H7 (cell line): ENCODE results near the gene EIF4E2. TPM values are rescaled to one million over a fixed set of nuclear protein-coding genes. Genes with fewer than 3 reads are reported as not detected.
A peak's percentile ranks its signal among the peaks of the same experiment; 100 is the strongest.

Experiments used
- DNase-seq: peaks from one replicate; pipeline ENCODE4 v3.0.0; 2012
- H3K27me3 ChIP-seq: 2 replicates; pipeline ENCODE4 v1.6.0; 2011; ENCODE audit warnings: mild to moderate bottlenecking, low read length; ENCODE audit not compliant: control insufficient read depth, insufficient read depth
- H3K36me3 ChIP-seq: replicated peaks from 2 replicates; pipeline ENCODE4 v1.5.1; 2011; ENCODE audit warnings: low read length; ENCODE audit not compliant: control insufficient read depth, insufficient read depth
- H3K4me3 ChIP-seq: 2 replicates; pipeline ENCODE4 v1.5.1; 2011; ENCODE audit warnings: low read depth, mild to moderate bottlenecking, control low read depth, low read length, moderate library complexity; ENCODE audit not compliant: insufficient read depth
- total RNA-seq: library from RNA; depleted of rRNA; stranded (reverse); fragments of >200 nt; shearing (Covaris generic); gene quantifications from 2 replicates; pipeline ENCODE4 v1.2.3, GENCODE V29; 2014

EIF4E2 gene
- total RNA-seq, 1 experiment from 2014 or later, result 64.6 TPM

DNA sequence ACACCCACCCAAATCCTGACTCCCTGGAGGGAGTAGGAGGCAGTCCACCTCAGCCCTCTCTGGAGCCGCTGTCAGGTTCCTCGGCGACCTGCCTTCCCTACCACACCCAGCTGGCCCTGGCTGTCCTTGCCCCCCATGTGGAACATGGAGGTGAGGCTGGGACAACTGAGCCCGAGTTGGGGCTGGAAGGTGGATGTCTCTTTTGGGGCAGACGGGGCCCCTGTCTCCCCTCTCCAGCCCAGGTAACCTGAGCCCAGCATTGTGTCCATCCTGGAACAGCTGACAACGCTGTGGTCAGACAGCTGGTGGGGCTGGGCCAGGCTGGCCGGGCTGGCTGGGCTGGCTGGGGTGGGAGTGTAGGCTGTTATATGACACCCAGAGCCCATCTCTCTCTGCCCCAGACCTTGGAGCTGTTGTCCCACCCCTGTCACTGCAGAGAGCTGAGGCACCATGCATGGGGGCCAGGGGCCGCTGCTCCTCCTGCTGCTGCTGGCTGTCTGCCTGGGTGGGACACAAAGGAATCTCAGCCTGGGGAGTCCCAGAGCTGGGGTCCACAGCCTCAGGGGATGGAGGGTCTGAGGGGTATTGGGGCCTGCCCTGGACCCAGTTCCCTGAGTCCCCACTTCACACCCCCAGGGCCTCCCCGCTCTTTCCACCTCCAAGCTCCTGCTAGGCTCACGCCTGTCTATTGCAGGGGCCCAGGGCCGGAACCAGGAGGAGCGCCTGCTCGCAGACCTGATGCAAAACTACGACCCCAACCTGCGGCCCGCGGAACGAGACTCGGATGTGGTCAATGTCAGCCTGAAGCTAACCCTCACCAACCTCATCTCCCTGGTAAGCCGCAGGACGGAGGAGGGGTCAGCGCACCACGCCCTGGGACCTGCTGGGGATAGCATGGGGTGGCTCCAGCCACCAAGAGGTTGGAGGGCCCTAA is 10.9 kb upstream of the EIF4E2 start, which contains the start of gene CHRNG:
Gene CHRNG, plus strand, starts transcription at position 395 of the 934 bp plus-strand sequence. Its CDS starts 56 bp downstream, at position 451.
- Histone ChIP-seq H3K27me3 (no peaks in the 10 kb centered on the region), H3K36me3 (no peaks in the 10 kb centered on the region), H3K4me3 (no peak within 1 kb of the TSS)
- DNase-seq, result peak; percentile 75

DNA sequence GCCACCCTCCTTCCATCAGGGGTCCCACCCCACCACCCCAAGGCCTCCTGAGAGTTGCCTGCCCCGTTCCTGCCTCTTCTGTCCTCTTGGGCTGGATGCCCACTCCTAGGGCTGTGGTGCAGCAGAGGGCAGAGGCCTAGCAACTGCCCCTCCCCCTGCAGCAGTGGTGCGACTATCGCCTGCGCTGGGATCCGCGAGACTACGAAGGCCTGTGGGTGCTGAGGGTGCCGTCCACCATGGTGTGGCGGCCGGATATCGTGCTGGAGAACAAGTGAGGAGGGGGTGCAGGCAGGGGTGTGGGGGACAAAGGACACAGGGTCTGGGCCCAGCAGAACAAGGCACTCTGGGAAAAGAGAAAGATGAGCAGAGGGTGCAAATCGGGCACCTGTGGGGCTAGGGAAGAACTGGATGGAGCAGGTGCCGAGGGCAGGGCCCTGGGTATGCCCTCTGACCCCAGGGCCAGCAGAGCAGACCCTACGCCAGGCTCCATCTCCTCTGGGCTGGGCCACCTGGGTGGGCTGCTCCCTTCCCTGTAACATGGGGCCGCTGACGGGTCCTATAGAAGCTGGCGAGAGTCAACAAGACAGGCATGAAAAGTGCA is 9.9 kb upstream of the EIF4E2 start:
- H3K27me3 ChIP-seq, result no peaks in the 10 kb centered on the region

DNA sequence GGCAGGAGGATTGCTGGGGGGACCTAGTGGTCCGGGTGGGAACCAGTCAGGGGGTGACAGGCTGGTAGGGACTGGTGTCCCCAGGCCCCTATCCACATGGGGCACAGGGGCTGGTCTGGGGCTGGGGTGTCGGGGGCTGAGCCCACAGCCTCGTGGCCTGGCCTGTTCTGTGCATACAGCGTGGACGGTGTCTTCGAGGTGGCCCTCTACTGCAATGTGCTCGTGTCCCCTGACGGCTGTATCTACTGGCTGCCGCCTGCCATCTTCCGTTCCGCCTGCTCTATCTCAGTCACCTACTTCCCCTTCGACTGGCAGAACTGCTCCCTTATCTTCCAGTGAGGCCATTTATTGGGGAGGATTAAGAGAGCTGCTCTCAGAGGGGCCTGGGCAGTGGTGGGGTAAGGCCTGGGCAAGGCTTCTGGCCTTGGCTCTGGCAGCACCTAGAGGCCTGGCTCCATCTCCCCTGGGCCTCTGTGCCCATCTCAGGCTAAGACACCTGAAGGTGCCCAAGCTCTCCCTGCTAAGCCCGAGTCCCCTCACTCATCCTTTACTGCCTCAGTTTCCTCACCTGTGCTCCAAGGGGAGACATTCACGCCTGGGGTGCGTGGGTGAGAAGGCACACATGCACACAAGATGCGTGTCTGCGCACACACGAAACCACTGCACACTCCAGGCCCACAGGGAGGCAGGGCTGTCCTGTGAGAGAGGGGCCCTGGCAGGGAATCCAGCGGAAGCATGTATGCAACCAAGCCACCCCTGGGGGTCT is 9.1 kb upstream of the EIF4E2 start:
- Histone ChIP-seq H3K36me3 (no peaks in the 10 kb centered on the region), H3K4me3 (no peak overlapping the region), H3K27me3 (no peaks in the 10 kb centered on the region)
- peak; percentile 61 for DNase-seq

More for the DNA sequence above, 9.9 kb upstream of the EIF4E2 start:
- peak; percentile 60 for DNase-seq
- Histone ChIP-seq H3K36me3 (no peaks in the 10 kb centered on the region), H3K4me3 (no peak overlapping the region)

DNA sequence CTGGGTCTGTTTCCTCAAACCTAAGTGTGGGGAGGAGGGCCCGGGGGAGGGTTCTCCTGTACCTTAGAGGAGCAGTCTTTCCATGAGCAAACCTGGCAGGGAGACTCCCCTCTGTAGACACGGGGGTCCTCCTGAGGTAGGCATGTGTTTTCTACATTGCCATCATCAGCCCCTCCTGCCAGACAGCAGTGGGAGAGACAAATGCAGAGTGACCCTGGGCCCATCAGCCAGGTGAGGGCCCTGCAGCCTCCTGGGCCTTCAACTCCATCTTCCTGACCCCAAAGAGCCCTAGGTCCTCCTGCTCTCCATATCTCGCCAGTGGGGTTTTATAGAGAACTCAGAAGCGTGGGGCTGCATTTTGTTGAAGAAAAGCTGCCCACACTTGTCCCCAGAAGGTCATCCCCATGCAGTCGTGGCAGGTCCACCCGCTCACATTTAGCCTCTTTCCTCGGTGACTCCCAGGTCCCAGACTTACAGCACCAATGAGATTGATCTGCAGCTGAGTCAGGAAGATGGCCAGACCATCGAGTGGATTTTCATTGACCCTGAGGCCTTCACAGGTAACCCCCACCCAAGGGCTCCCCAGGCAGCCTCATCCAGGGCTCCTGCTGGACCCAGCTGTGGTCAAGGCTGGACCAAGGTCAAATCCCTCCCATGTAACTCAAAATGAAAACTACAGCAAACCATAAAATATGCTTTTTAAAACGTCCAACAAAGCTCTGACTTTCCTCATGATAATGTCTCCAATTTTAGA is 8.4 kb upstream of the EIF4E2 start:
- Histone ChIP-seq H3K4me3 (no peak overlapping the region), H3K36me3 (no peaks in the 10 kb centered on the region), H3K27me3 (no peaks in the 10 kb centered on the region)
- no peak for DNase-seq

DNA sequence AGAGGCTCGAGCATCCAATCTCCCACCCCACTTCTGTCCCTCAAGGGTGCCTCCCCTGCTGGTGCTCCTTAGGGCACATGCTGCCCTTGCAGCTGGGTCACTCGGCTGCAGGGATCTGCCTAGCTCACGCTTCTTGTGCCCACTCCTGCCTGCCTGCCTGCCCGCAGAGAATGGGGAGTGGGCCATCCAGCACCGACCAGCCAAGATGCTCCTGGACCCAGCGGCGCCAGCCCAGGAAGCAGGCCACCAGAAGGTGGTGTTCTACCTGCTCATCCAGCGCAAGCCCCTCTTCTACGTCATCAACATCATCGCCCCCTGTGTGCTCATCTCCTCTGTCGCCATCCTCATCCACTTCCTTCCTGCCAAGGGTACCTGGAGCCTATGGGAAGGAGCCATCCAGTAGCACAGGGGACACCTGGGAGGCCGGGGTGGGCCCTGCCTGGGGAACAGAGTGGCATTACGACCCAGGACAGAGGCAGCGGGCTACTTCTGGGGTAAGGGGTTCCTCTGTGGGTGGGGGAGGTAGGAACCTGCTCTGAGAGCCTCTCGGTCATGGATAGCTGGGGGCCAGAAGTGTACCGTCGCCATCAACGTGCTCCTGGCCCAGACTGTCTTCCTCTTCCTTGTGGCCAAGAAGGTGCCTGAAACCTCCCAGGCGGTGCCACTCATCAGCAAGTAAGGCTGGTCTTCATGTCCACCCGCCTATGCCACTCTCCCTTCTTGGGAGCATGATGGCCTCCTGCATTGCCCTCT is 7.6 kb upstream of the EIF4E2 start:
- Histone ChIP-seq H3K36me3 (no peaks in the 10 kb centered on the region; the same call in 1 of the 2 replicates), H3K4me3 (no peak overlapping the region), H3K27me3 (no peaks in the 10 kb centered on the region)
- DNase-seq, result peak; percentile 47

DNA sequence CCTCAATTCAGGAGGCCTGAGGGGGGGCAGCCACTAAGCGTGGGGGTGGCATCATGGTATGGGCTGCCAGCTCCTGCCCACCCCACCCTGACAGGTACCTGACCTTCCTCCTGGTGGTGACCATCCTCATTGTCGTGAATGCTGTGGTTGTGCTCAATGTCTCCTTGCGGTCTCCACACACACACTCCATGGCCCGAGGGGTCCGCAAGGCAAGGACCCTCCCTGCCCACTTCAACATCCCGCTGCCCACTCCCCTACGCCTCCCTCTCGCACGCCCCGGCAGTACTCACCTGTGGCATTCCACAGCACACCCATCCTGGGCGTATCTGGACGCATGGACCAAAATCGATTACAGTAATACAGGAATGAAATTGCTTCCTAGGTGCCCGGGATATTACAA is 7.0 kb upstream of the EIF4E2 start:
- no peaks in the 10 kb centered on the region for H3K27me3 ChIP-seq
- DNase-seq, result no peak
- H3K4me3 ChIP-seq, result no peak overlapping the region
- no peaks in the 10 kb centered on the region; the same call in 1 of the 2 replicates for H3K36me3 ChIP-seq

DNA sequence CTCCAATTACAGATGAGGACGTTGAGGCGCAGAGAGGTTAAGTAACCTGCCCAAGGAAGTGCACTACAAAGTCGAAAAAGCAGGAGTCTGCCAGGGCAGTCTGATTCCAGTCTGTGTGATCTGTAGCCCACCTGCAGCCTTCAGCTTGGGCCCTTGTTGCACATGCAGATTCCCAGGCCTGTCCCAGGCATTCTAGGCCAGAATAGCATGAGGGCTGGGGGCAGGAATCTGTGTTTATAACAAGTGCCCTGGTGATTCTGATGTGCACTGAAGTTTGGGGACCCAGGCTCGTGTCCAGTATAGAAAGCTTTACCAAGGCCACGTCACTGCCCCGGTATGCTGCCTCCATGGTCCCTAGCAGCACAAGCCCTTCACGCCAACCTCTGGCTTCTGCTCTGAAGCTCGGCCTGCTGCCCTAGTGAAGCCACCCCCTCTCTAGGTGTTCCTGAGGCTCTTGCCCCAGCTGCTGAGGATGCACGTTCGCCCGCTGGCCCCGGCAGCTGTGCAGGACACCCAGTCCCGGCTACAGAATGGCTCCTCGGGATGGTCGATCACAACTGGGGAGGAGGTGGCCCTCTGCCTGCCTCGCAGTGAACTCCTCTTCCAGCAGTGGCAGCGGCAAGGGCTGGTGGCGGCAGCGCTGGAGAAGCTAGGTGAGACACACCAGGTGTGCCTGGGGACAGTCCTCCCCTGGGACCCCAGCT is 6.4 kb upstream of the EIF4E2 start:
- Histone ChIP-seq H3K27me3 (no peaks in the 10 kb centered on the region), H3K36me3 (no peaks in the 10 kb centered on the region; the same call in 1 of the 2 replicates), H3K4me3 (no peak overlapping the region)
- peak; percentile 53 for DNase-seq

DNA sequence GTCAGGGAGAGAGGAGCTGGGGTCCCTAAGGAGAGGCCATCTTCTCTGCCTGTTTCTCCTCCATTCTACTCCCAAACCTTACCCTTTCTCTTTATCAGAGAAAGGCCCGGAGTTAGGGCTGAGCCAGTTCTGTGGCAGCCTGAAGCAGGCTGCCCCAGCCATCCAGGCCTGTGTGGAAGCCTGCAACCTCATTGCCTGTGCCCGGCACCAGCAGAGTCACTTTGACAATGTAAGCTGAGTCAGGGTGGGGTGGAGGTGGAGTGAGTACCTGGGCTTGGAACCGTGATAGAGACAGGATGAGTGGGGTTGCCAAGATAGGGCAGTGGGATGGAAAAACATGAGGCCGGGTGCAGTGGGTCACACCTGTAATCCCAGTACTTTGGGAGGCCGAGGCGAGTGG is 5.8 kb upstream of the EIF4E2 start:
- no peaks in the 10 kb centered on the region; the same call in 1 of the 2 replicates for H3K36me3 ChIP-seq
- no peaks in the 10 kb centered on the region for H3K27me3 ChIP-seq
- H3K4me3 ChIP-seq, result no peak overlapping the region

DNA sequence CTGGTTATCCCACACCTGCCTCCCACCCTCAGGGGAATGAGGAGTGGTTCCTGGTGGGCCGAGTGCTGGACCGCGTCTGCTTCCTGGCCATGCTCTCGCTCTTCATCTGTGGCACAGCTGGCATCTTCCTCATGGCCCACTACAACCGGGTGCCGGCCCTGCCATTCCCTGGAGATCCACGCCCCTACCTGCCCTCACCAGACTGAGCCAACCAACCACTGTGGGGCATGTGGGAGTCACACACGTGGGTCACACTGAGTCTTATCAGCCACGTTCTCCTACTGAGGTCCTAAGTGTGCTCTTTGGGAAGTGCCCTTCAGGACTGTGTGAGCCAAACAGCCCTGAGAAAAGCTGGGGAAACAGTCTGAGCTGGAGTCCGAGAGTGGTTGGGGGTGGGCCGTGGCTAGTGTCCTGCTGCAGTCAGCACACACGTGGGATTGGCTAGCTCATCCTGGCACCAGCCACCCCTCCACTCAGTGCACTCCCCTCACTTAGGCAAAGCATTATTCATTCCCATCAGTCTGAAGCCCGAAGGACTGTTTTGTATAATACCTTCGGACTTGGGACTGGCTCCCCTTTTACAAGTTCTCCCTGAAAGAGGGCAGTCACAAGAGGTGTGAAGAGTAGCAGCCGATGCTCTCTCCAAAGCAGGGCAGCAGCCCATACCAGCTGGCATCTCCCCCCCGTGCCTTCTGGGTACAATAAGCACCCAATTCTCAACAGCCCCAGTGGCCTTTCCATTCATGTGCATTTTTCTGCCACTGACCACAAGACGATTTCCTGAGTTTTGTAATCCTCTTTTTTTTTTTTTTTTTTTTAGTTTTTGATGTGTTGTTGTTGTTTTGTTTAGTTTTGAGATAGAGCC is 4.7 kb upstream of the EIF4E2 start:
- DNase-seq, result no peak
- Histone ChIP-seq H3K27me3 (no peaks in the 10 kb centered on the region), H3K4me3 (no peak overlapping the region), H3K36me3 (no peaks in the 10 kb centered on the region; the same call in 1 of the 2 replicates)

More for the DNA sequence above, 5.8 kb upstream of the EIF4E2 start:
- no peak for DNase-seq

DNA sequence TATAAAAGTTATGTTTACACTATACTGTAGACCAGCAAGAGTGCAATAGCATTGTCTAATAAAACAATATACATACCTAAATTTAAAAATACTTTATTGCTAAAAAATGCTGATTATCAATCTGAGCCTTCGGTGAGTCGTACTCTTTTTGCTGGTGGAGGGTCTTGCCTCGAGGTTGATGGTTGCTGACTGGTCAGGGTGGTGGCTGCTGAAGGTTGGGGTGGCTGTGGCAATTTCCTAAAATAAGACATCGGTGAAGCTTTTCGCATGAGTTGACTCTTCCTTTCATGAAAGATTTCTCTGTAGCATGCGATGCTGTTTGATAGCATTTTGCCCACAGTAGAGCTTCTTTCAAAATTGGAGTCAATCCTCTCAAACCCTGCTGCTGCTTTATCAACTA is 2.5 kb upstream of the EIF4E2 start:
- H3K27me3 ChIP-seq, result no peaks in the 10 kb centered on the region
- no peak overlapping the region for H3K4me3 ChIP-seq
- no peak for DNase-seq
- no peaks in the 10 kb centered on the region; the same call in 1 of the 2 replicates for H3K36me3 ChIP-seq

DNA sequence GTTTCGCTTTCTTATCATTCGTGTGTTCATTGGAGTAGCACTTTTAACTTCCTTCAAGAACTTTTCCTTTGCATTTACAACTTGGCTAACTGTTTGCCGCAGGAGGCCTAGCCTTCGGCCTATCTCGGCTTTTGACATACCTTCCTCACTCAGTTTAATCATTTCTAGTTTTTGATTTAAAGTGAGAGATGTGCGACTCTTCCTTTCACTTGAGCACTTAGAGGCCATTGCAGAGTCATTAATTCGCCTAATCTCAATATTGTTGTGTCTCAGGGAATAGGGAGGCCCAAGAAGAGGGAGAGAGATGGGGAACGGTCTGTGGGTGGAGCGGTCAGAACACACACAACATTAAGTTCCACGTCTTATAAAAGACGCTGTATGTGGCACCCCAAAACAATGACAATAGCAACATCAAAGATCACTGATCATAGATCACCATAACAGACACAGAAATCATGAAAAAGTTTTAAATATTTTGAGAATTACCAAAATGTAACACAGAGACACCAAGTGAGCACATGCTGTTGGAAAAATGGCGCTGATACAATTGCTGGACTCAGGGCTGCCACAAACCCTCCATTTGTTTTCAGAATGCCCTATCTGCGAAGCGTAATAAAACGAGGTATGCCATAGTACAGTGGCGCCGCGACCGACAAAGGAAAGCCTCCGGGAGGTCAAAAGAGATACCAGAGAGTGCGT is 685 bp upstream of the EIF4E2 start:
- H3K36me3 ChIP-seq, result no peaks in the 10 kb centered on the region; the same call in none of the 2 replicates
- H3K27me3 ChIP-seq, result no peaks in the 10 kb centered on the region
- DNase-seq, result no peak
- peak overlapping the region; percentile 84 for H3K4me3 ChIP-seq

DNA sequence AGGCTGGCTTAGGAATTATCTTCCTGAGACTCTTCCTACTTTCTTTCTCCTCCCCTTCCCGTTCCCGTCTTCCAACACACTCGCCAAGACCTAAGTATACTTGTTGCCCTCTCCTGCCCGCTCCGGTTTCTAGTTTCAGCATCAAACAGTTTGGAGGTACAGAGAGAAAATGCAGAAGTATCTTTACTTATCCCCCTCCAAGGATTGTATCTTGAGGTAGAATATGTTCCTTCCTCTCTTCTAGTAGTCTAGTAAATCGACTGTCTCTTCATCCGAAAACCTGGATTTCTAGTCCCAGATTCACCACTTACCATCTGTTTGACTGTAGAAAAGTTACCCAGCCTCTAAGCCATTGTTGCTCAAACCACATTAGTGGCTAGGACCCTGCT is 755 bp downstream of the EIF4E2 start:
- DNase-seq, result no peak
- Histone ChIP-seq H3K36me3 (no peaks in the 10 kb centered on the region; the same call in none of the 2 replicates), H3K27me3 (no peaks in the 10 kb centered on the region), H3K4me3 (peak overlapping the region; percentile 84)
